Measurements from ENCODE around the gene CBS.
"Not testable (repeated sequence)": the region's sequence is repeated elsewhere in the genome, so short reads cannot be mapped to it uniquely, and the experiment has no call there.

CBS gene

GRCh38 chr21:43066690-43067089 is 8.9 kb downstream of the CBS start:
- not testable (repeated sequence) for DNase-seq

GRCh38 chr21:43065991-43066390 is 9.6 kb downstream of the CBS start:
- DNase-seq = not testable (repeated sequence)

- not testable (repeated sequence) for DNase-seq
Measured at GRCh38 chr21:43064265-43064917, 11.2 kb downstream of the CBS start.

- not testable (repeated sequence) for DNase-seq
Measured at GRCh38 chr21:43062955-43063664, 12.5 kb downstream of the CBS start.

- DNase-seq = not testable (repeated sequence)
Measured at GRCh38 chr21:43053112-43053511, 22.5 kb downstream of the CBS start.

GRCh38 chr21:43045876-43046821 is 29.5 kb downstream of the CBS start:
- DNase-seq = not testable (repeated sequence)

- DNase-seq = not testable (repeated sequence)
Measured at GRCh38 chr21:43045165-43045875, 30.3 kb downstream of the CBS start.

GRCh38 chr21:43044547-43044946 is 31.1 kb downstream of the CBS start:
- not testable (repeated sequence) for DNase-seq

- not testable (repeated sequence) for DNase-seq
Measured at GRCh38 chr21:43043291-43043690, 32.3 kb downstream of the CBS start.

- not testable (repeated sequence) for DNase-seq
Measured at GRCh38 chr21:43042169-43042568, 33.5 kb downstream of the CBS start.

- not testable (repeated sequence) for DNase-seq
Measured at GRCh38 chr21:43038659-43039044, 37.0 kb downstream of the CBS start.

GRCh38 chr21:43037918-43038658 is 37.5 kb downstream of the CBS start:
- not testable (repeated sequence) for DNase-seq

GRCh38 chr21:43036889-43037288 is 38.7 kb downstream of the CBS start:
- not testable (repeated sequence) for DNase-seq

GRCh38 chr21:43034826-43035225 is 40.8 kb downstream of the CBS start:
- DNase-seq = no peak

GRCh38 chr21:43034101-43034500 is 41.5 kb downstream of the CBS start:
- no peak for DNase-seq

- no peak for DNase-seq
Measured at GRCh38 chr21:43031121-43031619, 44.5 kb downstream of the CBS start.

- DNase-seq = no peak
Measured at GRCh38 chr21:43029785-43030184, 45.9 kb downstream of the CBS start.

- no peak for DNase-seq
Measured at GRCh38 chr21:43027846-43028731, 47.5 kb downstream of the CBS start.

GRCh38 chr21:43025636-43026180 is 49.9 kb downstream of the CBS start:
- DNase-seq = no peak

- no peak for DNase-seq
Measured at GRCh38 chr21:43024439-43025136, 51.0 kb downstream of the CBS start.

Measured in activated naive CD4-positive, alpha-beta T cell treated with Interleukin-2 at 50 U/mL for 16 hours (primary cell).